Liver (tissue), 9 donors: Measurements from ENCODE around the gene ZSCAN29. TPM values are rescaled to one million over a fixed set of nuclear protein-coding genes. Genes with fewer than 3 reads are reported as not detected.

Experiments used
- DNase-seq: peaks from one replicate; pipeline ENCODE4 v3.0.0-alpha.2; 2017; ENCODE audit warnings: low spot score
- H3K27ac ChIP-seq, 2 donors: one replicate each; pipeline ENCODE4 v1.7.0; 2013; ENCODE audit warnings: inconsistent platforms in 2 of 2, low read length in 2 of 2, control low read depth in 1 of 2, low read depth in 1 of 2, mild to moderate bottlenecking in 1 of 2
- H3K27me3 ChIP-seq, 4 donors: one replicate each; pipeline versions ENCODE4 v1.6.1 to v1.7.0; 2013; ENCODE audit warnings: low read length in 3 of 4, inconsistent platforms in 1 of 4, mild to moderate bottlenecking in 1 of 4, moderate library complexity in 1 of 4; ENCODE audit not compliant: control insufficient read depth in 4 of 4, insufficient read depth in 4 of 4
- H3K36me3 ChIP-seq, 4 donors: one replicate each; pipeline versions ENCODE4 v1.6.1 to v1.7.0; 2013; ENCODE audit warnings: low read length in 3 of 4, mild to moderate bottlenecking in 3 of 4, low read depth in 1 of 4, moderate library complexity in 1 of 4; ENCODE audit not compliant: control insufficient read depth in 4 of 4, insufficient read depth in 3 of 4
- H3K4me1 ChIP-seq, 4 donors: one replicate each; pipeline versions ENCODE4 v1.6.1 to v1.7.0; 2013; ENCODE audit warnings: low read length in 3 of 4, mild to moderate bottlenecking in 3 of 4, moderate library complexity in 1 of 4; ENCODE audit not compliant: control insufficient read depth in 4 of 4, insufficient read depth in 4 of 4
- H3K4me3 ChIP-seq, 3 donors: one replicate each; pipeline versions ENCODE4 v1.6.1 to v1.7.0; 2013; ENCODE audit warnings: low read length in 3 of 3, control low read depth in 1 of 3, low read depth in 1 of 3, mild to moderate bottlenecking in 1 of 3
- H3K9ac ChIP-seq, 2 donors: one replicate each; pipeline ENCODE4 v1.7.0; 2013; ENCODE audit warnings: low read length in 2 of 2, mild to moderate bottlenecking in 2 of 2, moderate library complexity in 2 of 2, control low read depth in 1 of 2, low read depth in 1 of 2
- H3K9me3 ChIP-seq, 4 donors: one replicate each; pipeline versions ENCODE4 v1.6.1 to v1.7.0; 2013; ENCODE audit warnings: low read length in 3 of 4; ENCODE audit not compliant: control insufficient read depth in 4 of 4
- EGR1 ChIP-seq, 2 donors: IDR thresholded peaks; 2 replicates each; pipeline ENCODE4 v1.6.1; 2016 to 2018; ENCODE audit warnings: antibody characterized with exemption in 2 of 2, low read depth in 2 of 2
- FOXA1 ChIP-seq: IDR thresholded peaks from 2 replicates; pipeline ENCODE4 v1.6.1; 2016; ENCODE audit warnings: antibody characterized with exemption
- FOXA2 ChIP-seq: IDR thresholded peaks from 2 replicates; pipeline ENCODE4 v1.6.1; 2016; ENCODE audit warnings: antibody characterized with exemption
- GABPA ChIP-seq, 2 donors: IDR thresholded peaks in 1 of 2; conservative IDR thresholded peaks in 1 of 2; 2 replicates each; pipeline ENCODE4 v1.6.1; 2016; ENCODE audit warnings: antibody characterized with exemption in 2 of 2, mild to moderate bottlenecking in 1 of 2, moderate library complexity in 1 of 2
- HNF4A ChIP-seq, 2 donors: conservative IDR thresholded peaks; 2 replicates each; pipeline ENCODE4 v1.6.1; 2016; ENCODE audit warnings: antibody characterized with exemption in 2 of 2, mild to moderate bottlenecking in 2 of 2
- HNF4G ChIP-seq: IDR thresholded peaks from 2 replicates; pipeline ENCODE4 v1.6.1; 2016; ENCODE audit warnings: antibody characterized with exemption
- JUND ChIP-seq, 2 donors: IDR thresholded peaks; 2 replicates each; pipeline ENCODE4 v1.6.1; 2016; ENCODE audit warnings: antibody characterized with exemption in 2 of 2
- NR2F2 ChIP-seq: IDR thresholded peaks from 2 replicates; pipeline ENCODE4 v1.6.1; 2016; ENCODE audit warnings: antibody characterized with exemption
- RAD21 ChIP-seq, 2 donors: IDR thresholded peaks; 2 replicates each; pipeline ENCODE4 v1.6.1; 2016; ENCODE audit warnings: antibody characterized with exemption in 2 of 2, mild to moderate bottlenecking in 2 of 2
- RXRA ChIP-seq, 2 donors: IDR thresholded peaks; 2 replicates each; pipeline ENCODE4 v1.6.1; 2017 to 2018; ENCODE audit warnings: antibody characterized with exemption in 2 of 2, mild to moderate bottlenecking in 1 of 2
- SP1 ChIP-seq: IDR thresholded peaks from 2 replicates; pipeline ENCODE4 v1.6.1; 2018; ENCODE audit warnings: antibody characterized with exemption, mild to moderate bottlenecking
- TAF1 ChIP-seq: conservative IDR thresholded peaks from 2 replicates; pipeline ENCODE4 v1.6.1; 2016; ENCODE audit warnings: antibody characterized with exemption, mild to moderate bottlenecking
- YY1 ChIP-seq: IDR thresholded peaks from 2 replicates; pipeline ENCODE4 v1.6.1; 2016; ENCODE audit warnings: antibody characterized with exemption, mild to moderate bottlenecking
- WGBS: extraction: QIAGEN DNeasy Blood & Tissue Kit; methylation state at CpG from one replicate; pipeline ENCODE4 v1.1.7; 2013; 5-methylcytosine and 5-hydroxymethylcytosine counted together
- polyA plus RNA-seq, 2 donors: library from polyadenylated mRNA; stranded (reverse) in 1 of 2; unstranded in 1 of 2; fragments of 200-250 nt in 1 of 2; fragments of >200 nt in 1 of 2; fragmentation: Nextera tagmentation in 1 of 2; extraction: Ambion mirVana in 1 of 2; gene quantifications; one replicate each; pipeline versions ENCODE4 v1.2.1 to v1.2.3, GENCODE V29; 2013 to 2015
- total RNA-seq, 2 donors: library from RNA; depleted of rRNA; stranded (reverse); fragments of >200 nt; gene quantifications; one replicate each; pipeline ENCODE4 v1.2.3, GENCODE V29; 2014
- TF ChIP-seq, protein P1 (sequence below): IDR thresholded peaks from 2 replicates; pipeline ENCODE4 v1.6.1; 2016; ENCODE audit warnings: antibody characterized with exemption, mild to moderate bottlenecking
- TF ChIP-seq, protein P2 (sequence below): IDR thresholded peaks from 2 replicates; pipeline ENCODE4 v1.6.1; 2016; ENCODE audit warnings: antibody characterized with exemption
- TF ChIP-seq, protein P3 (sequence below): IDR thresholded peaks from 2 replicates; pipeline ENCODE4 v1.6.1; 2016; ENCODE audit warnings: antibody characterized with exemption
- TF ChIP-seq, protein P4 (sequence below): IDR thresholded peaks from 2 replicates; pipeline ENCODE4 v1.6.1; 2016; ENCODE audit warnings: antibody characterized with exemption
- TF ChIP-seq, protein P5 (sequence below): fragments of 150-350 bp; IDR thresholded peaks from 2 replicates; pipeline ENCODE4 v1.5.1; 2017; ENCODE audit warnings: improper control_type of control experiment, low read depth, low read length; ENCODE audit not compliant: missing input control
- donor health status: healthy.
- donor health status: healthy.
- donor health status: healthy.
- donor health status: healthy.
- donor health status: healthy.

ZSCAN29 gene
- total and polyA plus RNA-seq, 4 donors: 4.1 to 15.6 (median 9.6) TPM

DNA sequence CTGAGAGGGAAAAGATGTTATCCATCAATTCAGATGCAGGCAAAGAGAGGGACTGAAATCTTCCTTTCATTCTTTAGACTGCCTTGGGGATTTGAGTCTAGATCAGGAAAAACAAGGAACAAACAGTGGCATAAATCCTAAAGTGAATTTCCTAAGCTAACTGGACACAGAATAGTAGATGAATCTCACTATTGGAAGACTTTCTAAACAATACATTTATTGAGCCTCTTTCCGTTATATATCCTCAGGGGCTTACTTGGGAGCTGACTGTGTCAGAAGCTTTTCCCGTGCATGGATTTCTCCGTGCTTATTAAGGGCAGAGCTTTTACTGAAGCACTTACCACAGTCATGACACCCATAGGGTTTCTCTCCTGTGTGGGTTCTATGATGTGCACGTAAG is 10.0 kb downstream of the ZSCAN29 start:
- peak overlapping the region in 2 of 3 donors; percentile 62 to 71 for H3K4me3 ChIP-seq
- H3K9ac ChIP-seq: no peak overlapping the region
- no peak for TF ChIP-seq RXRA (IDR thresholded peaks at IDR 0.05)
- no peak for TF ChIP-seq HNF4G
- TF ChIP-seq FOXA1: no peak
- no peak for TF ChIP-seq TAF1
- TF ChIP-seq EGR1 (IDR thresholded peaks at IDR 0.05; ENCODE audit: low read depth in 2 of 2): no peak
- TF ChIP-seq RAD21 (IDR thresholded peaks at IDR 0.05): no peak
- TF ChIP-seq GABPA (IDR thresholded peaks at IDR 0.05 in 1 of 2, conservative IDR thresholded peaks at IDR 0.05 in 1 of 2): no peak
- TF ChIP-seq NR2F2: no peak
- no peak for TF ChIP-seq YY1
- TF ChIP-seq, protein P1, sequence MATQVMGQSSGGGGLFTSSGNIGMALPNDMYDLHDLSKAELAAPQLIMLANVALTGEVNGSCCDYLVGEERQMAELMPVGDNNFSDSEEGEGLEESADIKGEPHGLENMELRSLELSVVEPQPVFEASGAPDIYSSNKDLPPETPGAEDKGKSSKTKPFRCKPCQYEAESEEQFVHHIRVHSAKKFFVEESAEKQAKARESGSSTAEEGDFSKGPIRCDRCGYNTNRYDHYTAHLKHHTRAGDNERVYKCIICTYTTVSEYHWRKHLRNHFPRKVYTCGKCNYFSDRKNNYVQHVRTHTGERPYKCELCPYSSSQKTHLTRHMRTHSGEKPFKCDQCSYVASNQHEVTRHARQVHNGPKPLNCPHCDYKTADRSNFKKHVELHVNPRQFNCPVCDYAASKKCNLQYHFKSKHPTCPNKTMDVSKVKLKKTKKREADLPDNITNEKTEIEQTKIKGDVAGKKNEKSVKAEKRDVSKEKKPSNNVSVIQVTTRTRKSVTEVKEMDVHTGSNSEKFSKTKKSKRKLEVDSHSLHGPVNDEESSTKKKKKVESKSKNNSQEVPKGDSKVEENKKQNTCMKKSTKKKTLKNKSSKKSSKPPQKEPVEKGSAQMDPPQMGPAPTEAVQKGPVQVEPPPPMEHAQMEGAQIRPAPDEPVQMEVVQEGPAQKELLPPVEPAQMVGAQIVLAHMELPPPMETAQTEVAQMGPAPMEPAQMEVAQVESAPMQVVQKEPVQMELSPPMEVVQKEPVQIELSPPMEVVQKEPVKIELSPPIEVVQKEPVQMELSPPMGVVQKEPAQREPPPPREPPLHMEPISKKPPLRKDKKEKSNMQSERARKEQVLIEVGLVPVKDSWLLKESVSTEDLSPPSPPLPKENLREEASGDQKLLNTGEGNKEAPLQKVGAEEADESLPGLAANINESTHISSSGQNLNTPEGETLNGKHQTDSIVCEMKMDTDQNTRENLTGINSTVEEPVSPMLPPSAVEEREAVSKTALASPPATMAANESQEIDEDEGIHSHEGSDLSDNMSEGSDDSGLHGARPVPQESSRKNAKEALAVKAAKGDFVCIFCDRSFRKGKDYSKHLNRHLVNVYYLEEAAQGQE: no peak
- TF ChIP-seq JUND (IDR thresholded peaks at IDR 0.05): no peak
- TF ChIP-seq, protein P2, sequence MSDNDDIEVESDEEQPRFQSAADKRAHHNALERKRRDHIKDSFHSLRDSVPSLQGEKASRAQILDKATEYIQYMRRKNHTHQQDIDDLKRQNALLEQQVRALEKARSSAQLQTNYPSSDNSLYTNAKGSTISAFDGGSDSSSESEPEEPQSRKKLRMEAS: no peak
- TF ChIP-seq, protein P3, sequence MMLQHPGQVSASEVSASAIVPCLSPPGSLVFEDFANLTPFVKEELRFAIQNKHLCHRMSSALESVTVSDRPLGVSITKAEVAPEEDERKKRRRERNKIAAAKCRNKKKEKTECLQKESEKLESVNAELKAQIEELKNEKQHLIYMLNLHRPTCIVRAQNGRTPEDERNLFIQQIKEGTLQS: no peak
- TF ChIP-seq, protein P4, sequence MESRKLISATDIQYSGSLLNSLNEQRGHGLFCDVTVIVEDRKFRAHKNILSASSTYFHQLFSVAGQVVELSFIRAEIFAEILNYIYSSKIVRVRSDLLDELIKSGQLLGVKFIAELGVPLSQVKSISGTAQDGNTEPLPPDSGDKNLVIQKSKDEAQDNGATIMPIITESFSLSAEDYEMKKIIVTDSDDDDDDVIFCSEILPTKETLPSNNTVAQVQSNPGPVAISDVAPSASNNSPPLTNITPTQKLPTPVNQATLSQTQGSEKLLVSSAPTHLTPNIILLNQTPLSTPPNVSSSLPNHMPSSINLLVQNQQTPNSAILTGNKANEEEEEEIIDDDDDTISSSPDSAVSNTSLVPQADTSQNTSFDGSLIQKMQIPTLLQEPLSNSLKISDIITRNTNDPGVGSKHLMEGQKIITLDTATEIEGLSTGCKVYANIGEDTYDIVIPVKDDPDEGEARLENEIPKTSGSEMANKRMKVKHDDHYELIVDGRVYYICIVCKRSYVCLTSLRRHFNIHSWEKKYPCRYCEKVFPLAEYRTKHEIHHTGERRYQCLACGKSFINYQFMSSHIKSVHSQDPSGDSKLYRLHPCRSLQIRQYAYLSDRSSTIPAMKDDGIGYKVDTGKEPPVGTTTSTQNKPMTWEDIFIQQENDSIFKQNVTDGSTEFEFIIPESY: no peak
- TF ChIP-seq HNF4A (conservative IDR thresholded peaks at IDR 0.05): no peak
- TF ChIP-seq SP1: no peak
- TF ChIP-seq, protein P5, sequence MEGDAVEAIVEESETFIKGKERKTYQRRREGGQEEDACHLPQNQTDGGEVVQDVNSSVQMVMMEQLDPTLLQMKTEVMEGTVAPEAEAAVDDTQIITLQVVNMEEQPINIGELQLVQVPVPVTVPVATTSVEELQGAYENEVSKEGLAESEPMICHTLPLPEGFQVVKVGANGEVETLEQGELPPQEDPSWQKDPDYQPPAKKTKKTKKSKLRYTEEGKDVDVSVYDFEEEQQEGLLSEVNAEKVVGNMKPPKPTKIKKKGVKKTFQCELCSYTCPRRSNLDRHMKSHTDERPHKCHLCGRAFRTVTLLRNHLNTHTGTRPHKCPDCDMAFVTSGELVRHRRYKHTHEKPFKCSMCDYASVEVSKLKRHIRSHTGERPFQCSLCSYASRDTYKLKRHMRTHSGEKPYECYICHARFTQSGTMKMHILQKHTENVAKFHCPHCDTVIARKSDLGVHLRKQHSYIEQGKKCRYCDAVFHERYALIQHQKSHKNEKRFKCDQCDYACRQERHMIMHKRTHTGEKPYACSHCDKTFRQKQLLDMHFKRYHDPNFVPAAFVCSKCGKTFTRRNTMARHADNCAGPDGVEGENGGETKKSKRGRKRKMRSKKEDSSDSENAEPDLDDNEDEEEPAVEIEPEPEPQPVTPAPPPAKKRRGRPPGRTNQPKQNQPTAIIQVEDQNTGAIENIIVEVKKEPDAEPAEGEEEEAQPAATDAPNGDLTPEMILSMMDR: no peak
- no peak for TF ChIP-seq FOXA2
- peaks cover 15 to 47% (median 33%) of the 10 kb centered on the region in 4 donors for H3K9me3 ChIP-seq
- H3K27ac ChIP-seq: no peak overlapping the region
- DNase-seq: no peak
- H3K27me3 ChIP-seq: no peaks in the 10 kb centered on the region
- H3K4me1 ChIP-seq: no peaks in the 10 kb centered on the region
- WGBS: 97% methylated on average over 4 of the region's 4 CpGs
- peaks cover 21 to 74% (median 66%) of the 10 kb centered on the region in 4 donors for H3K36me3 ChIP-seq
